ENCODE measurements around the gene SLCO2B1.
A peak's percentile ranks its signal among the peaks of the same experiment; 100 is the strongest.
"Not testable (repeated sequence)": the region's sequence is repeated elsewhere in the genome, so short reads cannot be mapped to it uniquely, and the experiment has no call there.

SLCO2B1 gene, protein sequence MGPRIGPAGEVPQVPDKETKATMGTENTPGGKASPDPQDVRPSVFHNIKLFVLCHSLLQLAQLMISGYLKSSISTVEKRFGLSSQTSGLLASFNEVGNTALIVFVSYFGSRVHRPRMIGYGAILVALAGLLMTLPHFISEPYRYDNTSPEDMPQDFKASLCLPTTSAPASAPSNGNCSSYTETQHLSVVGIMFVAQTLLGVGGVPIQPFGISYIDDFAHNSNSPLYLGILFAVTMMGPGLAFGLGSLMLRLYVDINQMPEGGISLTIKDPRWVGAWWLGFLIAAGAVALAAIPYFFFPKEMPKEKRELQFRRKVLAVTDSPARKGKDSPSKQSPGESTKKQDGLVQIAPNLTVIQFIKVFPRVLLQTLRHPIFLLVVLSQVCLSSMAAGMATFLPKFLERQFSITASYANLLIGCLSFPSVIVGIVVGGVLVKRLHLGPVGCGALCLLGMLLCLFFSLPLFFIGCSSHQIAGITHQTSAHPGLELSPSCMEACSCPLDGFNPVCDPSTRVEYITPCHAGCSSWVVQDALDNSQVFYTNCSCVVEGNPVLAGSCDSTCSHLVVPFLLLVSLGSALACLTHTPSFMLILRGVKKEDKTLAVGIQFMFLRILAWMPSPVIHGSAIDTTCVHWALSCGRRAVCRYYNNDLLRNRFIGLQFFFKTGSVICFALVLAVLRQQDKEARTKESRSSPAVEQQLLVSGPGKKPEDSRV

DNA sequence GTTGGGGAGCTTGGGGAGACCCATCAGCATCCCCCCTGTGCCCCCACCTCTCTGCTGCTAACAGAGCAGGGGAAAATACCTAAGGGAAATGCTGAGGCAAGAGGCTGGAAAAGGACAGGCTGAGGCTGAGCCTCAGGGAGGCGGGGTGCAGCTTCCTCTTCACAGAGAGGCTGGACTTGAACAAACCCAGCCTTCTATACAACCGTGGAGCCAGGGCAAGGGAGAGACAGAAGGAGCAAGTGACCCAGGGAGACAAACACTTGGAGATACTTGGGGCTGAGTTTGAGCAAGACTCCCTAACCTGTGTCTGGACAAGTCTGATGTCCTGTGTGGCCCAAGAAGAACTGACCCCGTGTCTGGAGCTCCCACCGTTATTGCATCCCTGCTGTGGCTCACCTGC is at the start of gene SLCO2B1:
Gene SLCO2B1, plus strand, starts transcription at position 229 of the 400 bp plus-strand sequence. CDS start 275 bp downstream, outside the sequence.
- DNase-seq (ENCODE audit: low spot score) = no peak

DNA sequence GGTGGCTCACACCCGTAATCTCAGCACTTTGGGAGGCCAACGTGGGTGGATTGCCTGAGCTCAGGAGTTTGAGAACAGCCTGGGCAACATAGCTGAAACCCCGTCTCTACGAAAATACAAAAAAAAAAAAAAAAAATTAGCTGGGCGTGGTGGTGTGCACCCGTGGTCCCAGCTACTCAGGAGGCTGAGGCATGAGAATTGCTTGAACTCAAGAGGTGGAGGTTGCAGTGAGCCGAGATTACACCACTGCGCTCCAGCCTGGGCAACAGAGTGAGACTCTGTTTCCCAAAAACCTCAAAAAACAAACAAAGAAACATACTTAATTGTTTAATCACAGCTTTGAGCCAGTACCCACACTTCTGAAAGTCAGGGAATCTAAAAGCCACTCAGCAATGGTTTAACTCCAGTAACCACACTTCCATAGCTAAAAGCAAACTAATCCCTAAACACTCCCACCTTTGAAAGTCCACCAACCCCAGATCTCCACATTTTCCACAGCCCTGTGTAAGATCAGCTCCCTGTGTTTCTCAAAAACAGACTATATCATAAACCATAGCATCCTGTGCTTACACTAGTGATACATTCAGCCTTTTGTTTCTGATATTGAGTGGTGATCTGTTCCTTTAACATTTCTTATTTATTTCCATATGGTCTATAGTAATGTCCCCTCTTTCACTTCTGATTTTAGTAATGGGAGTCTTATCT is 49.3 kb upstream of the SLCO2B1 start:
- no peak for DNase-seq (ENCODE audit: low spot score)

DNA sequence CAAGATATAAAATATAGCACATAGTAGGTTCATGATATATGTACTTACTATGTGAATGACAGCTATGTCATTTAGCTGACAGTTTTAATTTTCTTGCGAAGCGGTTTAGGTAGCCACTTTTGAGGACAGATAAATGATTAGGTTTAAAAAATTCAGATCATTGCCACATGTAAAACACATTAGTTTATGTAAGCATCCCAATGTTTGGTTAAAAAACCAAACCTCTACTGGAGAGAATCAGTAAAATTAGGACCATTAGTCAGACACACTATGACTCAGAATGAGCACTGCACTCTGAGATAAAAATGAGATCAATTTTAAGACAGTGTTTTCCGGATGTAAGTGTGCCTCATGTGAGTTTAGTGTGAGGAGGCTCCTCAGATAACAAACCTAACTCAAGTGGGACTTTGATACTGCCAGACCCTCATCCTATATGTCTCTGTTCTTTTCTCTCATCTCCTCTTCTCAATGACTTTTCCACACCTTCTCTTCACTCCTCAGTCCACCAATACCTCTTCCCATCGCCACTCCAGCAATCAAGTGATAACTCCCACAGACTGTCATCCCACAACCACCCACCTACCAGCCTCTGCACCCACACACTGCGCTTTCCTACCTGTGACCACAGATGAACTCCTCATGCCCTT is 47.4 kb upstream of the SLCO2B1 start:
- peak; percentile 48 for DNase-seq (ENCODE audit: low spot score)

DNA sequence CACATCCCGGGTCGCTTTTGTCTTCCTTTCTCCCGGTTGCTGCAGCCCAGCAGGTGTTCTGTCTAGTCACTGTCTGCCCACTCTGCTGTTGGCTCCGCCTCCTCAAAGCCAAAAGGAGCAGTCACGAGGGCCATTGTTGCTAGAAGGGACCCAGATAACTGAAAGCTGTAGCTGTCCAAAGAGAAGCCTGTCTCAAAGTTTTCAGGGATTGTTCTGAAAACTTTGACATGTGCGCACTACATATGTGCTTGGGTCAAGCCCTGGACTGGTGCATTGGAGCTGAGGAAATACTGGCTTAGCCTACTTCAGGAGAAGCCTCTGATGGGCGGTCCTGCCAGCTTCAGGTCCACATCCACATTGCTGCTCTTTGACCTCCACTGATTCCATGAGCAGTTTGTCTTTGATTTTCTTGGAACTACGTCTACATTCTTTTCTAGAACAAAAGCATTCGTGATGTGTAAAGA is 45.4 kb upstream of the SLCO2B1 start:
- no peak for DNase-seq (ENCODE audit: low spot score)

DNA sequence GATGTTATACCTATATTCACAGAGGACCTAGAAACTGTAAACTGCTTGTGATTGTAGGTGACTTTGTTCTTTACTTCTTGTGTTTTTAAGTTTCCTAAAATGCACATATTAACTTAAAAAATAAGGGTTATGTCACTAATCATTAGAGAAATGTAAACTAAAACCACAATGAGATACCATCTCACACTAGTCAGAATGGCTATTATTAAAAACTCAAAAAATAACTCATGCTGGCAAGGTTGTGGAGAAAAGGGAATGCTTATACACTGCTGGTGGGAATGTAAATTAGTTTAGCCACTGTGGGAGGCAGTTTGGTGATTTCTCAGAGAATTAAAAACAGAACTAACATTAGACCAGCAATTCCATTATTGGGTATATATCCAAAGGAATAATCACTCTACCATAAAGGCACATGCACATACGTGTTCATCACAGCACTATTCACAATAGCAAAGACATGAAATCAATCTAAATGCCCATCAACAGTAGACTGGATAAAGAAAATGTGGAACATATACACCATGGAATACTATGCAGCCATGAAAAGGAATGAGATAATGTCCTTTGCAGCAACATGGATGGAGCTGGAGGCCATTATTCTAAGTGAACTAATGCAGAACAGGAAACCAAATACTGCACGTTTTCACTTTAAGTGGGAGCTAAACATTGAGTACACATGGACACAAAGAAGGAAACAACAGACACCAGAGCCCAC is 44.8 kb upstream of the SLCO2B1 start:
- DNase-seq (ENCODE audit: low spot score) = not testable (repeated sequence)

DNA sequence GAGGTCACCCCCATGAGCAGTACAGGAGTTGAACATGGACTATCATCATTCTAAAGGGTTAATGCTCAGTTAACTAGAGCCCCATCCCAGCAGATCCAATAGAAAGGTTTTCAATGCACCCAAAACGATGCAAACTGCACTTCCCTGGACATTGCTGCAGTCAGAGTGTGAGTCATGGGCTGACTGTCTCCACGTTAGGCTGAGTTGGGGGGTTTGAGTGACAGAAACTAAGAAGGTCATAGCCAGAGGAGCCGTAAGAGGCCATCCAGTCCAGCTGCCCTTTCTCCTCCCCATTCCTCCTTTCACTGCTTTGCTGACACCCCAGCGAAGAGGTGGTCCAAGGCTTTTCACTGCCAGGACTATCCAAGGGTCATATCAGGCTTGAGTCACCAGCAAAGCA is 43.7 kb upstream of the SLCO2B1 start:
- peak; percentile 58 for DNase-seq (ENCODE audit: low spot score)

DNA sequence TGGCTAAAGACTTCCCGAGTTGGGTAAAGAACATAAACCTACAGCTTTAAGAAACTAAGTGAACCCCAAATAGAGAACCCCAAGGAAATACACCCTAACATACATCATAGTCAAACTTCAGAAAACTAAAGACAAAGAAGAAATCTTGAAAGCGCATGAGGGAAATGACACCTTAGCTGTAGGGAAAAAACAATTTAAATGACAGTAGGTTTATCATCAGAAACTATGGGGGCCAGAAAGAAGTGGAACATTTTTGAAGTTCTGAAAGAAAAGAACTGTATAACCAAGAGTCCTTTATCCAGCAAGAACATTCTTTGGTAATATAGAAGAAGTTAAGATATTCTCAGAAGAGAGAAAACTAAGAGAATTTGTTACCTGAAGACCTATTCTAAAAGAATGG is 38.7 kb upstream of the SLCO2B1 start:
- DNase-seq (ENCODE audit: low spot score) = no peak

DNA sequence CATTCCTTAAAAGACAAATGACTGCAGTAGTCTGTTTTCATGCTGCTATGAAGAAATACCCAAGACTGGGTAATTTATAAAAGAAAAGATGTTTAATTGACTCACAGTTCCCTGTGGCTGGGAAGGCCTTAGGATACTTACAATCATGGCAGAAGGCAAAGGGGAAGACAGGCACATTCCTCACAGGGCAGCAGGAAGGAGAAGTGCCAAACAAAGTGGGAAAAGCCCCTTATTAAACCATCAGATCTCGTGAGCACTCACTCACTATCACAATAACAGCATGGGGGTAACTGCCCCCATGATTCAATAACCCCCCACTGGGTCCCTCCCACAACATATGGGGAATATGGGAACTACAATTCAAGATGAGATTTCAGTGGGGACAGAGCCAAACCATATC is 37.9 kb upstream of the SLCO2B1 start:
- DNase-seq (ENCODE audit: low spot score) = no peak

DNA sequence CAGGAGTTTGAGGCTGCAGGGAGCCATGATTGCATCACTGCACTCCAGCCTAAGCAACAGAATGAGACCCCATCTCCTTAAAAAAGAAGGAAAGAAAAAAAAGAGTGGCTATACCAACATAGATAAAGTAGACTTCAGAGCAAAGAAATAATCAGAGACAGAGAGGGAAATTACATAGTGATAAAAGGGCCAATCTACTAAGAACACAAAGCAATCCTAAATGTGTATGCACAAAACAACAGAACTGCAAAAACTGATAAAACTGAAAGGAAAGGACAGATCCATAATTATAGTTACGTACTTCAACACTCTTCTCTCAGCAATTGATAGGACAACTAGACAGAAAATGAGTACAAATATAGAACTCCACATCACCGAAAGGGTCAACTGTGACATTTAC is 36.4 kb upstream of the SLCO2B1 start:
- DNase-seq (ENCODE audit: low spot score) = no peak

DNA sequence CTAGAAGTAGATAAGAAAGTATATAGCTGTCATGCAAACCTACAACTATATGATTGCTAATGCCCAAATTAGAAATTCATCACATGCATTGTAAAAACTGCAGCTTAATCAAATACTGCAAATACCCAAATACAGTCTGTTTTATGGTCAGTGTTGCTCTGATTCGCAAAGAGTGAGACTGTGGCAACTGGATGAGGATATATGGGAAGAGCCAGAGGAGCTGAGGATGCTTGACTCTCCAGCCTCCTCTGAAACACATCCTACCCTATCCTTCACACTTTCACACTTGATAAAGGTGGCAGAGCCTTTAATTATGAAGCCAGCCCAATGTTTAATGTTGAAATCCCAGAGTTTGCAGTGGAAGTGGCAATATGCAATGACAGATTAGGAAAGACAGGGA is 32.3 kb upstream of the SLCO2B1 start:
- no peak for DNase-seq (ENCODE audit: low spot score)

DNA sequence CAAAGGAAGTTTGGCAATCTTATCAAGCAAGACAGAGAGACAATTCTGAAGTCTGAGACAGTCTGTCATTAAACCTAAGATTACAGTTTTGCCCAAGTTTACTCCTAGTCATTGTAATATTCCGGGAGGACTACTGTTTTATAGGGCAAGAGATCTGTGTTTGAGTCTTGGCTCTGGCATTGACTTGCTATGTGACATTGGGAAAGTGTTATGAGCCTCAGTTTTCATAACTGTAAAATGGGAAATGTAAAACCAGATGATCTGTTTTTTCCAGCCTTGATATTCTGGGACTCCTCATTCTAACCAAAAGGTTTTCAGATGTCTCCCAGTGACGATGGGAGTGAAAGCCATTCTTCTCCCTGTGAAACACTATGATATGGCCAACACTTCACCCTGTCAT is 24.3 kb upstream of the SLCO2B1 start:
- no peak for DNase-seq (ENCODE audit: low spot score)

DNA sequence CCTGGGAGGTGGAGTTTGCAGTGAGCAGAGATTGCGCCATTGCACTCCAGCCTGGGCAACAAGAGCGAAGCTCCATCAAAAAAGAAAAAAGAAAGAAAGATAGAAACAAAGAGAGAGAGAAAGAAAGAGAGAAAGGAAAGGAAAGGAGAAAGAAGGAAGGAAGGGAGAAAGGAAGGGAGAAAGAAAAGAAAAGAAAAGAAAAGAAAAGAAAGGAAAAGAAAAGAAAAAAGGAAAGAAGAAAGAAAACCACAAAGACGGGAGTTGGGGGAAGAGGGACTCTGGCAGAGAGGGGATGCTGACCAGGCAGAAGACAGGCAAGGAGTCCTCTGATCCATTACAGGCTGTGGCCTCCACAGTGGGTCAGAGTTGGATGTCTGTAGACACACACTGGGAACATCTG is 18.8 kb upstream of the SLCO2B1 start:
- DNase-seq (ENCODE audit: low spot score) = no peak

DNA sequence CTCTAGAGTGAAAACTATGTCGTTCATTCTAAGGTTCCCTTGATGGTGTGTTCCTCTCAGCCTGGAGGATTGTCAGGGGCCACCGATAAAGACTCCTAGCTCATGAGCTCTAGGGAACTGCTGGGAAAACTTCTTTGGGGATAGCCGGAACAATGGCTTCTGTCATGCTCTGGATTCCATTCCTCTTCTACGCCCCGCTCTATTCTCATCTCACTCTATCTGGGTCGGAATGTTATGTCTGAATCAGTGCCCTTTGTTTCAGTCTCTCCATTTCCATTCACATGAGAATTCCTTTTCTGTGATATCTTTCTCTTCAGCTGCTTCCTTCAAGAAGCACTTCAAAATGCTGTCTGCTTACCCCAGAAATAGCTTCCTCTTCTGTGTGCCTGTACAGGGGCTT is 16.9 kb upstream of the SLCO2B1 start:
- no peak for DNase-seq (ENCODE audit: low spot score)

DNA sequence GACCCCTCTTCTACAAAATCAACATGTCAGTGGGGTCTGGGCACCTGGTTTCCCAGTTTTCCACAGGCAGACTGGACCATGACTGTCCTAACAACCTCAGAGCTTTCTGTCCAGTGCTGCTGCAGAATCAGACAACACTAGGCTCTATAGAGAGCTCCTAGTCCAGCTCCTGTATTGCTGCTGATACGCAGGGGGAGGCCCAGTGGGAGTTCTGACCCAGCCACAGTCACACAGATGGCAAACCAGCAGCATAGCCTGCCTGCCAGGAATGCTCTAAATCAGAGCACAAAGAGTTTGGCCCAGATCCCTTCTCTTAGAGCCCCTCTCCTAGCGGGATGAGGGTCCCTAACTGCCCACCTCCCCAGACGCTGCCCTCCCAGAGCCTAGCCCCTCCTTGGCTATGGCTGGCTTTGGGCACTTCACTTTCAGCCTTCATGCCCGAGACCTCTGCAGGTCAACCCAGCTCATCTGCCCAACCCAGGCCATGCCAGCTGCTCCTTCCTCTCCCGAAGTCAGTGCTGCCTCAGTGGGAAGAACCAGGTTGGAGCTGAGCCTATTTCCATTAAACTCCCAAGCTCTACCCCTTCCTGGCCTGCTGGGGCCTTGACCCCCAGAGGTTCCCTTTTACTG is 15.8 kb upstream of the SLCO2B1 start:
- no peak for DNase-seq (ENCODE audit: low spot score)

DNA sequence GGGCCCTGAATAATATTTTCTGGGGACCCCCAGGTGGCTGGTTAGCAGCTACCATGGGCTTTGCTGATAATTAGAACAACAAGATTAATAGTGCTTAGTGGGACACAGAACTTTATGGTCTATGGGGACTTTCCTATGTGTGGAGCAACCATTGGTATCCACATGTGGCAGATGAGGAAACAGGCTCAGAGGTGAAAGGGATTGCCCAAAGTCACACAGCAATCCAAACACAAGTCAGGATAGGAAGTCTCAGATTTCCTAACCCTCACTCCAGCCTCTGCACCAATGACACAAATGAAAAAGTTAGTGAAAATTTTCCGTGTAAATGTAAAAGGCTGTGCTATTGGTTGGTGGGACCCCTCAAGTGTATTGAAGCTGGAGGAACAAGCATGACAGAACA is 15.3 kb upstream of the SLCO2B1 start:
- no peak for DNase-seq (ENCODE audit: low spot score)

DNA sequence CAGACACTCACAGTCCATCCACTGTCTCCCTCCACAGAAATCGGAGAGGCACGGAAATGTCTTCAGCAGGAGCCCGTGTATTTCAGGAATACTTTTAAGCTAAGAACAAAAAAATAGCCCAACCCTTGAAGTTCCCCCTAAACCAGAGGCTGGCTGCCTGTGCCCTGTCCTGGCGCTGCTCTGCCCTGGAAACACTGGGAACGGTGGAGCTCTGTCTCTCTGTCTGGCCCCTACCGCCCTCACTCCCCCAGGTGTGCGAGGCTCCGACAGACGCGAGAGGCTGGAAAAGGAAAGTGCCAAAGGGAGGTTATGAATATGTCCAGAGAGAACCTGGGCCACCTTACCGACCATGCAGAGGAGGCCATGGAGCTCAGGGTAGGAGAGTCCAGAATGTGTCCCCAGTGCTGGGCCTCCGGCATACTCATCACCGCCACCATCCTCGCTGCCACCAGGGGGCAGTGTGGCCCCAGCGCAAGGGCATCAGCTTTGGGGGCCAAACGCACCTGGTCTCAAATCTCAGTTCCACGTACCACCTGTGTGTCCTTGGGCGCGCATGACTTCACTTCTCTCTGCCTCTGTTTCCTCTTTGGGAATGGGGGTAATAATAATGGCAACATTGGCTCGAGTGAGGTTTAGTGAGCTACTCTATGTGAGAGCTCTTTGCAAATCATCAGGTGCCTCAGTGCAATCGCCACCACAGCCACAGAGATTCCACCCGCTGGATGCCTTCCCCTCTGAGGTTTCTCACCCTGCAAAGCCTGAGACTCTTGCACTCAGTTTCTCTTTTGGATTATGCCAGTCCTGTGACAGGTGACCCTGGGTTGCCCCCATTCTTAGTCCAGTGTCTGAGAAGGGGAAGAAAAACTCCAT is 10.4 kb upstream of the SLCO2B1 start:
- DNase-seq (ENCODE audit: low spot score) = peak; percentile 53

DNA sequence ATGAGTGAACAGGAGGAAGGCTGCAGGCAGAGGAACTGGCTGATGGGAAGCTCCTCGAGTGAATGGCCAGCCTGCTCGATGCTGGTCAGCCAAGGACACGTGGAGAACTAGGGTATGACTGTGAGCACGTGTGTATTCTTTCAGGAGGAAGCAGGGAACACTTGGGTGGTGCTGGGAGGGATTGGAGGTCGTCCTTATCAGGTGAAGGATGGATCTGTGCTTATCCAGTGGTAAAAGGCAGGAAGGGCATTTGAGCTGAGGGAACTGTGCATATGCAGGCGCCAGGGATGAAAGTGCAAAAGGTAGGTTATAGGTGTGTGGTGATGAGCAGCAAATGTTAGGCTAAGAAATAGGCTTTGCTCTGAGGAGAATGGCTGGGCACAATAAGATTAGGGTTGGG is 9.7 kb upstream of the SLCO2B1 start:
- DNase-seq (ENCODE audit: low spot score) = no peak

DNA sequence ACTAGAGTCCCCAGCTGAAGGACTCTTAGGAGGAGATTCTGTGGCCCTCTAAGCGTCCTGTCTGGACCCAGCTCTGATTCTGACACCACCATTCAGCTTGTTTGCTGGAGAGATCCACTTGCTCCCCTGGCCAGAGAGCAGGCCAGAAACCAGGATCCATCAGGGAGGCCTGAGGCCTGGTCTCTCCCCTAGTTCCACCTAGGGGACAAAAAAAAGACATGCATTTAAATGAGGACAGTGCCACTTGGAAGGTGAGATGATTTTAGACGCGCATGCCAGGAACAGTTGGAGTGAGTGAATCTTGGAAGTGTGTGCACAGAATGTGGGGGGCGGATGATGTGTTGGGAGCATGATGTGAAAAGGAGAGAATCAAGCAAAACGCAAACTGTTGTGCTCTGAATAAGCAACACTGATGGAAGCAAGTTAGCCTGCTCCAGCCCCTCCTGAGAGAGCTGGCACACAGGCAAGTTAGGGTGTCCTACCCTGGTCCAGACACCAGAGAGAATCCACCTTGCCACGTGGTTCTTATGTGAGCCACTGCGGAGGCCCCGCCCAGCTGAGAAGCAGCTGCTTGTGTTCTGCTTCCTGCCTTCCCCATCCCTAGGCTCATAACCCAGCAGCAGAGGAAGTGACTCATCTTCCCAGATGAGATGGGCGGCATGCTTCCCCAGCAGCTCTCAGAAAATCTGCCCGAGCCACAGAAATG is 8.0 kb upstream of the SLCO2B1 start:
- peak; percentile 93 for DNase-seq (ENCODE audit: low spot score)

DNA sequence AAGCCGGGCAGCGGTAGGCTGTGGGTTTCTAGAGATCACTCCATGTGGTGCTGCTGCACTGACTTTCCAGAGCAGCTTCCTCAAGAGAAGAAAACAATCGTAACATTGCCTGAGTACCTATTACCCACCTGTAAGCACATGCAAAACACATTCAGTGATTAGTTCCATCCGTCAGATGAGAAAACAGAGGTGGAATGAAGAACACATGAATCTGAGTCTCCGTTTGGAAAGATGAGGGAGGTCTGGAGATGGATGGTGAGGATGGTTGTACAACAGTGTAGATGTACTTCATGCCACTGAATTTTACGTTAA is 7.5 kb upstream of the SLCO2B1 start:
- DNase-seq (ENCODE audit: low spot score) = no peak

DNA sequence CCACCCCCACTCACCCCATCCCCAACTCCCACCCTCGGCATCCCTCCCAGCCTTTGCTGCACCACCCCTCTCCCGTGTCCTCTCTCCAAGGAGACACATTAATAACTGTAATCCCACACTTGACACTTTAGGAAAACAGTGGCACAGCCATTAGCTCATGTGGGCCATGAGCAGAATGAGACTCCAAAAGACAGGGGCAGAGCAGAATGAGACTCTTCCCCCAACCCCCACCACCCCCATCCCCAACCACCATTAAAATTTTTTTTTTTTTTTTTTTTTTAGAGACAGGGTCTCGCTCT is 6.2 kb upstream of the SLCO2B1 start:
- no peak for DNase-seq (ENCODE audit: low spot score)

Data from kidney tubule cell (primary cell).